Vagina (tissue), 2 donors: ENCODE data around the gene SCLT1. TPM values are rescaled to one million over a fixed set of nuclear protein-coding genes. Genes with fewer than 3 reads are reported as not detected.

Source experiments
- DNase-seq, 2 donors: peaks; one replicate each; pipeline ENCODE4 v3.0.0-alpha.2; 2017; ENCODE audit errors: extremely low spot score in 2 of 2
- H3K27ac ChIP-seq: fragments of 200-600 bp; sonication (generic); one replicate; pipeline ENCODE4 v1.5.1; 2019
- H3K27me3 ChIP-seq: fragments of 200-600 bp; sonication (generic); one replicate; pipeline ENCODE4 v1.5.1; 2019
- H3K36me3 ChIP-seq, 2 donors: fragments of 200-600 bp; sonication (generic); one replicate each; pipeline ENCODE4 v1.5.1; 2017 to 2019
- H3K4me1 ChIP-seq: fragments of 200-600 bp; sonication (generic); one replicate; pipeline ENCODE4 v1.5.1; 2019
- H3K4me3 ChIP-seq, 2 donors: fragments of 200-600 bp; sonication (generic); 1 replicate in 1 of 2; 2 replicates in 1 of 2; pipeline ENCODE4 v1.5.1; 2016 to 2019
- H3K9me3 ChIP-seq: fragments of 200-600 bp; sonication (generic); one replicate; pipeline ENCODE4 v1.5.1; 2019
- POLR2A ChIP-seq, 2 donors: fragments of 450-650 bp; IDR thresholded peaks; one replicate each; pipeline ENCODE4 v1.6.1; 2017; ENCODE audit warnings: antibody characterized with exemption in 2 of 2, mild to moderate bottlenecking in 2 of 2, moderate library complexity in 2 of 2
- POLR2AphosphoS5 ChIP-seq, 2 donors: sonication (generic); formaldehyde crosslinking; IDR thresholded peaks; one replicate each; pipeline ENCODE4 v1.9.0; 2017; ENCODE audit warnings: antibody characterized with exemption in 2 of 2, mild to moderate bottlenecking in 2 of 2, low read depth in 1 of 2; ENCODE audit not compliant: insufficient read depth in 1 of 2
- intact Hi-C: fragments of 100-400 bp; cut with DNase I; formaldehyde crosslinking; loops from one replicate; pipeline ENCODE4 v1.15.1; 2023
- total RNA-seq: library from RNA; depleted of rRNA; stranded (reverse); fragments of >200 nt; gene quantifications from one replicate; pipeline ENCODE4 v1.2.3, GENCODE V29; 2016
- TF ChIP-seq, protein P1 (sequence below), 3 experiments: fragments of 450-650 bp in 2 of 3; fragments of 200-600 bp in 1 of 3; sonication (generic) in 1 of 3; IDR thresholded peaks; one replicate each; pipeline ENCODE4 v1.5.1; 2017 to 2019; ENCODE audit warnings: antibody characterized with exemption in 3 of 3, mild to moderate bottlenecking in 2 of 3, moderate library complexity in 2 of 3

Gene SCLT1
- total RNA-seq, 1 donor from 2014 or later = 18.9 TPM

DNA sequence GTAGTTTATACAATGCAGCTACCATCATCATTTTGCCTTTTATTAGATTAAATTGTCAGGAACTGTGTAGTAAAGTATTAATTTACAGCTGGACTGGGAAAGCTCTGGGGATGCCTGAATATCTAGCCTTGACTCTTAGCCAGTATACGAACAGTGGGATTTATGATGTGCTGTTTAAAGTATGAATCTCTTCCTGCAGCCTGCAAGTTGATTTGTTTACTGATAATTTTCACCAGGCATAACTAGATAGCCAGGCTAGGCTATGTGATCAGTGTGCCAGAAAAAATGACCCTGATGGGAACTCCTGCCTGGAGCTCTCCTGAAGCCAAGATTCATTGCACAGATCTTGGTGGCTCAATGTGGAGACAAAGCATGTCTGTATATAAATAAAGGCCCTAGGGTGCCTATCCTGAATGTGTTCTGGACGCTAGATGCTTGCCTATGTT, 119.2 kb downstream of the SCLT1 start:
- Histone ChIP-seq H3K9me3 (no peaks in the 10 kb centered on the region), H3K36me3 (no peaks in the 10 kb centered on the region), H3K27ac (no peak overlapping the region), H3K4me3 (no peak overlapping the region), H3K4me1 (no peaks in the 10 kb centered on the region), H3K27me3 (no peaks in the 10 kb centered on the region)
- DNase-seq = no peak
- intact Hi-C loops = no loop called here
- no peak for TF ChIP-seq POLR2A (IDR thresholded peaks at IDR 0.05)
- TF ChIP-seq, protein P1, sequence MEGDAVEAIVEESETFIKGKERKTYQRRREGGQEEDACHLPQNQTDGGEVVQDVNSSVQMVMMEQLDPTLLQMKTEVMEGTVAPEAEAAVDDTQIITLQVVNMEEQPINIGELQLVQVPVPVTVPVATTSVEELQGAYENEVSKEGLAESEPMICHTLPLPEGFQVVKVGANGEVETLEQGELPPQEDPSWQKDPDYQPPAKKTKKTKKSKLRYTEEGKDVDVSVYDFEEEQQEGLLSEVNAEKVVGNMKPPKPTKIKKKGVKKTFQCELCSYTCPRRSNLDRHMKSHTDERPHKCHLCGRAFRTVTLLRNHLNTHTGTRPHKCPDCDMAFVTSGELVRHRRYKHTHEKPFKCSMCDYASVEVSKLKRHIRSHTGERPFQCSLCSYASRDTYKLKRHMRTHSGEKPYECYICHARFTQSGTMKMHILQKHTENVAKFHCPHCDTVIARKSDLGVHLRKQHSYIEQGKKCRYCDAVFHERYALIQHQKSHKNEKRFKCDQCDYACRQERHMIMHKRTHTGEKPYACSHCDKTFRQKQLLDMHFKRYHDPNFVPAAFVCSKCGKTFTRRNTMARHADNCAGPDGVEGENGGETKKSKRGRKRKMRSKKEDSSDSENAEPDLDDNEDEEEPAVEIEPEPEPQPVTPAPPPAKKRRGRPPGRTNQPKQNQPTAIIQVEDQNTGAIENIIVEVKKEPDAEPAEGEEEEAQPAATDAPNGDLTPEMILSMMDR (IDR thresholded peaks at IDR 0.05) = no peak
- TF ChIP-seq POLR2AphosphoS5 (IDR thresholded peaks at IDR 0.05; ENCODE audit: insufficient read depth in 1 of 2, low read depth in 1 of 2) = no peak

DNA sequence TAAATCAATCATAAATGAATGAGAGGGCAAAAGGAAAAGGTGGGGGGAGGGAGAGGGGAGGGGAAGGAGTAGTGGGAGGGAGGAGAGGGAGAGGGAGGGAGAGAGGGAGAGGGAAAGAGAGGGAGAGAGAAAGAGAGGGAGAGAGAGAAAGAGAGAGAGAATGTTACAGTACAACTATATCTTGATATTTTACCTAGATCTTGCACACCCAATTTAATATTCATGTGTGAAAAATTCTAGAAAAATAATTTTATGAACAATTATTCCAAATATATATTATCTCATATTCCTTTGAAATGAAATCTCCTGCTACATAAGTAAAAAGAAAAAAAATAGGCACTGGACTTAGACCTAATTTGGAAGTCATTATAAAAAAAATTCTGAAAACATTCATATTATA, 120.0 kb downstream of the SCLT1 start:
- Histone ChIP-seq H3K9me3 (no peaks in the 10 kb centered on the region), H3K4me1 (no peaks in the 10 kb centered on the region), H3K4me3 (no peak overlapping the region), H3K27me3 (no peaks in the 10 kb centered on the region), H3K36me3 (no peaks in the 10 kb centered on the region), H3K27ac (no peak overlapping the region)
- no peak for DNase-seq
- intact Hi-C loops = no loop called here
- TF ChIP-seq POLR2A (IDR thresholded peaks at IDR 0.05) = no peak
- TF ChIP-seq, protein P1 (IDR thresholded peaks at IDR 0.05) = no peak
- TF ChIP-seq POLR2AphosphoS5 (IDR thresholded peaks at IDR 0.05; ENCODE audit: insufficient read depth in 1 of 2, low read depth in 1 of 2) = no peak

DNA sequence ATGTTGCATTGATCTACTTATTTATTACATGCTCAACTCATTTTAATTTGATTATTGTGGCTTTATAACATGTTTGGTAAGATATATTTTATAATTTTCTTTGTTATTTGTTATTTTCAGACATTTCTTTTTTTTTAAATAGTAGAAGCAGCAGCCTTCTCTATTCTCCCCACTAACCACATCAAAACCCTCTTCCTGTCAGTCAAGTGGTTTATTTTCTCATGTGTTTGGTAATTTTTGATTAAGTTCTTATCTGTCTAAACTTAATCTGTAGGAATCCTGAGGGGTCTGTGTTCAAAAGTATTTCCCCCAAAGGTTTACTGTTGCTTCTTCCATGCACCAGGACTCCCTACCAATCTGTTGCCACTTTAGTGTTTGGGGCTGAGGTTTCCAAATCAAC, 131.9 kb downstream of the SCLT1 start:
- intact Hi-C loops = no loop called here
- no peaks in the 10 kb centered on the region for H3K9me3 ChIP-seq
- peaks cover 0 to 4% of the 10 kb centered on the region in 2 donors for H3K36me3 ChIP-seq

DNA sequence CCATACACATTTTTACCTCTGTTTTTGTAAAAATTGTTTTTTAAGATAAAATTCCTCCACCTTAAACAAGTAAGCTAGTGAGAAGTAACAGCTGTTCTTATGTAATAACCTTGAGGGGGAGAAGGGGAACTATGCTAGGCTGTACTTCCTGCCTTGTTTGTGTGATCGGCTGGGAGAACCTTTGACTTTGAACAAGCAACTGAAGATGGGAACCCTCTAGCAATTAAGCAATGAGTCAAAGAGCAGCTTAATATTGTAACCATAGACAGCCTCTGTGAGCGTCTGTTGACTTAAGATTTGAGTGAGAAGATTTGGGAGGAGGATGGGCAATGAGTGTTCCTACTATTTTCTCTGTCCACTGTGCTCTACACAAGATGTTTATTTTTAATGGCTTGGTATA, 135.1 kb downstream of the SCLT1 start:
- H3K27me3 ChIP-seq = no peaks in the 10 kb centered on the region
- H3K4me3 ChIP-seq = no peak overlapping the region
- H3K36me3 ChIP-seq = peaks cover 0 to 4% of the 10 kb centered on the region in 2 donors
- intact Hi-C loops = no loop called here
- no peak overlapping the region for H3K27ac ChIP-seq
- no peak for DNase-seq
- no peaks in the 10 kb centered on the region for H3K9me3 ChIP-seq
- TF ChIP-seq POLR2AphosphoS5 (IDR thresholded peaks at IDR 0.05; ENCODE audit: insufficient read depth in 1 of 2, low read depth in 1 of 2) (no peak), POLR2A (IDR thresholded peaks at IDR 0.05) (no peak)
- TF ChIP-seq, protein P1 (IDR thresholded peaks at IDR 0.05) = no peak
- H3K4me1 ChIP-seq = no peaks in the 10 kb centered on the region

More for the DNA sequence above, 131.9 kb downstream of the SCLT1 start:
- no peaks in the 10 kb centered on the region for H3K27me3 ChIP-seq
- no peak overlapping the region for H3K4me3 ChIP-seq
- H3K27ac ChIP-seq = no peak overlapping the region
- H3K4me1 ChIP-seq = no peaks in the 10 kb centered on the region
- no peak for DNase-seq
- no peak for TF ChIP-seq POLR2AphosphoS5 (IDR thresholded peaks at IDR 0.05; ENCODE audit: insufficient read depth in 1 of 2, low read depth in 1 of 2)
- TF ChIP-seq POLR2A (IDR thresholded peaks at IDR 0.05) = no peak
- TF ChIP-seq, protein P1 (IDR thresholded peaks at IDR 0.05) = no peak

DNA sequence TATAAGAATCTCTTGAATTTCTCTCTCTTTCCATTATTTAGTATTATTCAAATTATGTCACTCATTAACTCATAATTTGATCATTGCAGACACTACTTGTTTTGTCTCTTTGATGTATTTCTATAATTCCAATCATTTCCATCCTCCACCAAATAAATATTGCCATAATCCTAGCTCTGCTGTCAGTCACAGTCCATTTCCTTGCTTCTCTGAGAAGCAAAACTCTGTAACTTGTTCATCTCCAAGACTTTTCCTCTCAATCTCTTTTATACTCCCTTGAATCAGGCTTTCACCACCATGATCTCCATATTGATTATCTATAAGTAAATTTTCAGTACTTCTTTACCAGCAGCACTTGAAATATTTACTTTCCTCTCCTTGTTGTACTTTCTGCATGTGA, 135.9 kb downstream of the SCLT1 start:
- no peak overlapping the region for H3K4me3 ChIP-seq
- TF ChIP-seq POLR2A (IDR thresholded peaks at IDR 0.05) (no peak), POLR2AphosphoS5 (IDR thresholded peaks at IDR 0.05; ENCODE audit: insufficient read depth in 1 of 2, low read depth in 1 of 2) (no peak)
- TF ChIP-seq, protein P1 (IDR thresholded peaks at IDR 0.05) = no peak
- intact Hi-C loops = no loop called here
- no peak for DNase-seq
- no peaks in the 10 kb centered on the region for H3K9me3 ChIP-seq
- no peaks in the 10 kb centered on the region for H3K27me3 ChIP-seq
- H3K4me1 ChIP-seq = no peaks in the 10 kb centered on the region
- H3K36me3 ChIP-seq = peaks cover 0 to 4% of the 10 kb centered on the region in 2 donors
- no peak overlapping the region for H3K27ac ChIP-seq
